ENCODE data around the gene ZCCHC14. TPM values are rescaled to one million over a fixed set of nuclear protein-coding genes. Genes with fewer than 3 reads are reported as not detected.

Gene ZCCHC14
- total and polyA plus RNA-seq, 2 of the 13 experiments (the other 11 are each of a cell fraction or from before 2014, with no cell fraction given), result 12.4 to 12.5 TPM

DNA sequence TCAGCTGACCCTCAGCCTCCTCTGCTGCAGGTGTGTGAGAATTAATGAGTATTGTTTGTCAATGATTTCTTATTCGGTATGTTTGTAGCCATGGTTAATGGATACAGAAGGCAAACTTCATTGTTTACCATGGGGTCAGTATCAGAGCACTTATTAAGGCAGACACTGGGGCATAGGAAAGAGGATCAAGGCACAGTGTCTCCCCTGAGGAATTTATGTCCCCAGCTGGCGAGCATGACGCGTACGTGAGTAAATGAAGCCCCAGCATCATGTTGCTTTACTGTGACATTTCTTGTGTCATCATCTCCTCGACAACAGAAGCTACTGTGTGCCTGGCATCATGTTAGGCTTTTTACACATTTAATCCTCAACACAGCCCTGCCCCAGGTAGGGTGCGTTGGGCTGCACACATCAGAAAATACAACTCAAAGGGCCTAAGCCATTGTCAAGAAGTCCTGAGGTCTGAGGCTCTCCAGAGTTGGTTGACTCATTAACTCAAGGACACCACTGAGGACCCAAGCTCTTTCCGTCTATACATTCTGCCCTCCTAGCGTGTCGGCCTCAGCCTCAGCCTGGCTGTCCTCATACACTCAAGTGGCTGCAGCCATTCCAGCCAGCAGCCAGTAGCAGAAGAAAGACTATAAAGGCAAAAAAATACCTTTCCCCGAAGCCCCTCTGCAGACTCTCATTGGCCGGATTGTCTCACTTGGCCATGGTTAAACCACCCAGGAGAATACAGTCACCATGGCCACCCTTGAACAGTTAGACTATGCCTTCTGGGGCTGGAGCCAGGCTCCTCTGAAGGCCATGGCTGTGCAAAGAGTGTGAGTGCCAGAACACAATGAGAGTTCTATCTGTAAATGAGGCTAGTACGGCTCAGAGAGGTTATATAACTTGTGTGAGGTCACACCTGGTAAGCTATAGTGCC, 13.9 kb upstream of the ZCCHC14 start (continued):
- peak; percentile 20; the same call in 1 of the 2 replicates for TF ChIP-seq ZSCAN25 (CRISPR knock-in tag; IDR thresholded peaks at IDR 0.05)
- 0 out of 2 replicates have a peak, but pooled peaks have one; percentile 46 for TF ChIP-seq NFIB (CRISPR knock-in tag; IDR thresholded peaks at IDR 0.05; ENCODE audit: borderline replicate concordance)
- TF ChIP-seq ETV5 (CRISPR knock-in tag; IDR thresholded peaks at IDR 0.05; ENCODE audit: borderline replicate concordance), result 0 out of 2 replicates have a peak, but pooled peaks have one; percentile 8
- no peak for TF ChIP-seq SMARCE1 (IDR thresholded peaks at IDR 0.05; ENCODE audit: borderline replicate concordance)
- no peak for TF ChIP-seq PHF20 (CRISPR knock-in tag; IDR thresholded peaks at IDR 0.05)
- TF ChIP-seq SSRP1 (CRISPR knock-in tag; IDR thresholded peaks at IDR 0.05), result no peak
- no peak for TF ChIP-seq ZNF552 (CRISPR knock-in tag; IDR thresholded peaks at IDR 0.05; ENCODE audit: borderline replicate concordance)
- no peak for TF ChIP-seq LCORL (IDR thresholded peaks at IDR 0.05)
- 0 out of 2 replicates have a peak, but pooled peaks have one; percentile 9 for TF ChIP-seq LCORL (CRISPR knock-in tag; IDR thresholded peaks at IDR 0.05)
- TF ChIP-seq, protein P1, sequence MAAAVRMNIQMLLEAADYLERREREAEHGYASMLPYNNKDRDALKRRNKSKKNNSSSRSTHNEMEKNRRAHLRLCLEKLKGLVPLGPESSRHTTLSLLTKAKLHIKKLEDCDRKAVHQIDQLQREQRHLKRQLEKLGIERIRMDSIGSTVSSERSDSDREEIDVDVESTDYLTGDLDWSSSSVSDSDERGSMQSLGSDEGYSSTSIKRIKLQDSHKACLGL (CRISPR knock-in tag; IDR thresholded peaks at IDR 0.05), result no peak
- TF ChIP-seq POLR2AphosphoS5 (IDR thresholded peaks at IDR 0.05; ENCODE audit: low read depth, low read length), result no peak
- TF ChIP-seq CHD4 (IDR thresholded peaks at IDR 0.05; ENCODE audit: borderline replicate concordance, low read length), result peak; percentile 51; the same call in 1 of the 2 replicates
- TF ChIP-seq TEAD3 (CRISPR knock-in tag; optimal IDR thresholded peaks at IDR 0.05; ENCODE audit: borderline replicate concordance), result peak; percentile 42
- TF ChIP-seq CHD2 (IDR thresholded peaks at IDR 0.05; ENCODE audit: low read depth, low read length), result no peak
- TF ChIP-seq, protein P2, sequence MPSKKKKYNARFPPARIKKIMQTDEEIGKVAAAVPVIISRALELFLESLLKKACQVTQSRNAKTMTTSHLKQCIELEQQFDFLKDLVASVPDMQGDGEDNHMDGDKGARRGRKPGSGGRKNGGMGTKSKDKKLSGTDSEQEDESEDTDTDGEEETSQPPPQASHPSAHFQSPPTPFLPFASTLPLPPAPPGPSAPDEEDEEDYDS (CRISPR knock-in tag; IDR thresholded peaks at IDR 0.05), result peak; percentile 14; the same call in 1 of the 2 replicates
- no peak for TF ChIP-seq ASH2L (IDR thresholded peaks at IDR 0.05; ENCODE audit: insufficient read length, low read depth, low read length)
- TF ChIP-seq ZNF333 (CRISPR knock-in tag; IDR thresholded peaks at IDR 0.05; ENCODE audit: borderline replicate concordance), result no peak
- peak; percentile 35; the same call in 1 of the 2 replicates for TF ChIP-seq ZNF441 (CRISPR knock-in tag; IDR thresholded peaks at IDR 0.05; ENCODE audit: borderline replicate concordance)
- TF ChIP-seq GABPB1 (CRISPR knock-in tag; IDR thresholded peaks at IDR 0.05), result no peak
- TF ChIP-seq, protein P3, sequence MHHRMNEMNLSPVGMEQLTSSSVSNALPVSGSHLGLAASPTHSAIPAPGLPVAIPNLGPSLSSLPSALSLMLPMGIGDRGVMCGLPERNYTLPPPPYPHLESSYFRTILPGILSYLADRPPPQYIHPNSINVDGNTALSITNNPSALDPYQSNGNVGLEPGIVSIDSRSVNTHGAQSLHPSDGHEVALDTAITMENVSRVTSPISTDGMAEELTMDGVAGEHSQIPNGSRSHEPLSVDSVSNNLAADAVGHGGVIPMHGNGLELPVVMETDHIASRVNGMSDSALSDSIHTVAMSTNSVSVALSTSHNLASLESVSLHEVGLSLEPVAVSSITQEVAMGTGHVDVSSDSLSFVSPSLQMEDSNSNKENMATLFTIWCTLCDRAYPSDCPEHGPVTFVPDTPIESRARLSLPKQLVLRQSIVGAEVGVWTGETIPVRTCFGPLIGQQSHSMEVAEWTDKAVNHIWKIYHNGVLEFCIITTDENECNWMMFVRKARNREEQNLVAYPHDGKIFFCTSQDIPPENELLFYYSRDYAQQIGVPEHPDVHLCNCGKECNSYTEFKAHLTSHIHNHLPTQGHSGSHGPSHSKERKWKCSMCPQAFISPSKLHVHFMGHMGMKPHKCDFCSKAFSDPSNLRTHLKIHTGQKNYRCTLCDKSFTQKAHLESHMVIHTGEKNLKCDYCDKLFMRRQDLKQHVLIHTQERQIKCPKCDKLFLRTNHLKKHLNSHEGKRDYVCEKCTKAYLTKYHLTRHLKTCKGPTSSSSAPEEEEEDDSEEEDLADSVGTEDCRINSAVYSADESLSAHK (CRISPR knock-in tag; IDR thresholded peaks at IDR 0.05; ENCODE audit: borderline replicate concordance), result no peak
- no peak for TF ChIP-seq KLF11 (CRISPR knock-in tag; IDR thresholded peaks at IDR 0.05)
- TF ChIP-seq RCOR2 (CRISPR knock-in tag; IDR thresholded peaks at IDR 0.05), result 0 out of 2 replicates have a peak, but pooled peaks have one; percentile 34
- TF ChIP-seq KMT2B (CRISPR knock-in tag; IDR thresholded peaks at IDR 0.05), result no peak
- TF ChIP-seq MED1 (CRISPR knock-in tag; IDR thresholded peaks at IDR 0.05), result no peak
- TF ChIP-seq ZFP41 (CRISPR knock-in tag; IDR thresholded peaks at IDR 0.05; ENCODE audit: borderline replicate concordance), result no peak; the same call in 1 of the 2 replicates
- no peak for TF ChIP-seq KDM4B (CRISPR knock-in tag; IDR thresholded peaks at IDR 0.05)
- TF ChIP-seq BRD4 (CRISPR knock-in tag; IDR thresholded peaks at IDR 0.05), result no peak
- no peak for TF ChIP-seq ZNF207 (IDR thresholded peaks at IDR 0.05; ENCODE audit: borderline replicate concordance)
- TF ChIP-seq ZNF652 (CRISPR knock-in tag; IDR thresholded peaks at IDR 0.05; ENCODE audit: borderline replicate concordance, low read depth), result no peak

Measured in HepG2 (cell line).